ENCODE results near the gene TEAD3.

The TEAD3 gene

GRCh38 chr6:35483062-35483461, 13.8 kb downstream of the TEAD3 start:
- TF ChIP-seq CTCF (IDR thresholded peaks at IDR 0.05; ENCODE audit: borderline replicate concordance, extremely low read depth, low read length, poor library complexity, severe bottlenecking) (no peak), EZH2 (IDR thresholded peaks at IDR 0.05; ENCODE audit: borderline replicate concordance, low read depth, low read length, severe bottlenecking) (no peak)
- no peaks in the 10 kb centered on the region for H3K9me3 ChIP-seq (ENCODE audit: insufficient read depth, low read length, severe bottlenecking)
- no peak overlapping the region for H3K27ac ChIP-seq (ENCODE audit: low read length)
- no peaks in the 10 kb centered on the region for H4K20me1 ChIP-seq (ENCODE audit: insufficient read depth, low read length)
- H3K9ac ChIP-seq (ENCODE audit: low read depth, low read length), result no peak overlapping the region
- H3K27me3 ChIP-seq (ENCODE audit: insufficient read depth, low read length, poor library complexity), result peaks cover 3% of the 10 kb centered on the region
- no peak overlapping the region for H3K4me2 ChIP-seq (ENCODE audit: insufficient read depth, low read length)
- ATAC-seq (ENCODE audit: insufficient read depth, low read depth) (no peak), DNase-seq (no peak)
- no peak overlapping the region for H3K4me3 ChIP-seq (ENCODE audit: low read depth in 1 of 2, low read length in 2 of 2)
- H3K79me2 ChIP-seq (ENCODE audit: insufficient read depth, low read length), result no peaks in the 10 kb centered on the region
- H3K4me1 ChIP-seq (ENCODE audit: insufficient read depth, low read length), result no peaks in the 10 kb centered on the region
- no peaks in the 10 kb centered on the region for H3K36me3 ChIP-seq (ENCODE audit: insufficient read depth, low read length)
- H2AFZ ChIP-seq (ENCODE audit: low read depth, low read length), result no peak overlapping the region

DNA sequence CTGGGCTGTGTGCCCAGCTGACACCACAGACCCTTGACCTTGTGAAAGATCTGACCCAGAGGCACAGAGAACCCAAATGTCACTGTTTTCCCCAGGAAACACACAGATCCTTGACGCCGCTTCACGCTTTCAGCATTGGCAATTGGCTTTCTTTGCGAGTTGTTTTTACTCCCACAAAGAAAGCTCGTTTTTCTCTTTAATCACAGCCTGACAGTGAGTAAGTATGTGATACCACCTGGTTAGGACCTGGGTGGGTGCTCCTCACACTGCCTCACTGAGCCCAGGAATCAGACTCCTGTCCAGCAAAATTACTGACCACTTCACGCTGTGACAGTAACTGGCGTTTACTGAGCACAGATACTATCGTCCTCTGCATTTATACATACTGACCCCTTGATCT, 15.7 kb downstream of the TEAD3 start:
- no peaks in the 10 kb centered on the region for H3K9me3 ChIP-seq (ENCODE audit: insufficient read depth, low read length, severe bottlenecking)
- H4K20me1 ChIP-seq (ENCODE audit: insufficient read depth, low read length), result no peaks in the 10 kb centered on the region
- H3K4me1 ChIP-seq (ENCODE audit: insufficient read depth, low read length), result no peaks in the 10 kb centered on the region
- peaks cover 3% of the 10 kb centered on the region for H3K27me3 ChIP-seq (ENCODE audit: insufficient read depth, low read length, poor library complexity)
- no peaks in the 10 kb centered on the region for H3K79me2 ChIP-seq (ENCODE audit: insufficient read depth, low read length)
- H3K9ac ChIP-seq (ENCODE audit: low read depth, low read length), result no peak overlapping the region
- H3K4me3 ChIP-seq (ENCODE audit: low read depth in 1 of 2, low read length in 2 of 2), result no peak overlapping the region
- DNase-seq (no peak), ATAC-seq (ENCODE audit: insufficient read depth, low read depth) (no peak)
- no peak overlapping the region for H2AFZ ChIP-seq (ENCODE audit: low read depth, low read length)
- no peak overlapping the region for H3K4me2 ChIP-seq (ENCODE audit: insufficient read depth, low read length)
- no peak overlapping the region for H3K27ac ChIP-seq (ENCODE audit: low read length)
- TF ChIP-seq CTCF (IDR thresholded peaks at IDR 0.05; ENCODE audit: borderline replicate concordance, extremely low read depth, low read length, poor library complexity, severe bottlenecking), result no peak
- TF ChIP-seq EZH2 (IDR thresholded peaks at IDR 0.05; ENCODE audit: borderline replicate concordance, low read depth, low read length, severe bottlenecking), result no peak
- no peaks in the 10 kb centered on the region for H3K36me3 ChIP-seq (ENCODE audit: insufficient read depth, low read length)

- no peaks in the 10 kb centered on the region for H3K79me2 ChIP-seq (ENCODE audit: insufficient read depth, low read length)
- no peaks in the 10 kb centered on the region for H3K9me3 ChIP-seq (ENCODE audit: insufficient read depth, low read length, severe bottlenecking)
- peaks cover 3% of the 10 kb centered on the region for H3K27me3 ChIP-seq (ENCODE audit: insufficient read depth, low read length, poor library complexity)
- H2AFZ ChIP-seq (ENCODE audit: low read depth, low read length), result no peak overlapping the region
- H3K4me2 ChIP-seq (ENCODE audit: insufficient read depth, low read length), result no peak overlapping the region
- DNase-seq (no peak), ATAC-seq (ENCODE audit: insufficient read depth, low read depth) (no peak)
- H3K4me3 ChIP-seq (ENCODE audit: low read depth in 1 of 2, low read length in 2 of 2), result no peak overlapping the region
- H3K4me1 ChIP-seq (ENCODE audit: insufficient read depth, low read length), result no peaks in the 10 kb centered on the region
- no peak overlapping the region for H3K9ac ChIP-seq (ENCODE audit: low read depth, low read length)
- peaks cover 3% of the 10 kb centered on the region; the same call in 1 of the 2 replicates for H4K20me1 ChIP-seq (ENCODE audit: insufficient read depth, low read length)
- TF ChIP-seq CTCF (IDR thresholded peaks at IDR 0.05; ENCODE audit: borderline replicate concordance, extremely low read depth, low read length, poor library complexity, severe bottlenecking), result no peak
- no peak for TF ChIP-seq EZH2 (IDR thresholded peaks at IDR 0.05; ENCODE audit: borderline replicate concordance, low read depth, low read length, severe bottlenecking)
- no peak overlapping the region for H3K27ac ChIP-seq (ENCODE audit: low read length)
- no peaks in the 10 kb centered on the region for H3K36me3 ChIP-seq (ENCODE audit: insufficient read depth, low read length)
Observed at GRCh38 chr6:35480176-35480575, 16.7 kb downstream of the TEAD3 start.

- H3K27ac ChIP-seq (ENCODE audit: low read length), result no peak overlapping the region
- ATAC-seq (ENCODE audit: insufficient read depth, low read depth) (no peak), DNase-seq (no peak)
- peaks cover 5% of the 10 kb centered on the region for H4K20me1 ChIP-seq (ENCODE audit: insufficient read depth, low read length)
- H3K9me3 ChIP-seq (ENCODE audit: insufficient read depth, low read length, severe bottlenecking), result no peaks in the 10 kb centered on the region
- H3K4me1 ChIP-seq (ENCODE audit: insufficient read depth, low read length), result no peaks in the 10 kb centered on the region
- H3K36me3 ChIP-seq (ENCODE audit: insufficient read depth, low read length), result peaks cover 1% of the 10 kb centered on the region
- no peak overlapping the region for H3K4me2 ChIP-seq (ENCODE audit: insufficient read depth, low read length)
- no peak overlapping the region for H2AFZ ChIP-seq (ENCODE audit: low read depth, low read length)
- H3K27me3 ChIP-seq (ENCODE audit: insufficient read depth, low read length, poor library complexity), result peaks cover 3% of the 10 kb centered on the region
- no peak overlapping the region for H3K4me3 ChIP-seq (ENCODE audit: low read depth in 1 of 2, low read length in 2 of 2)
- TF ChIP-seq EZH2 (IDR thresholded peaks at IDR 0.05; ENCODE audit: borderline replicate concordance, low read depth, low read length, severe bottlenecking), result no peak
- no peak for TF ChIP-seq CTCF (IDR thresholded peaks at IDR 0.05; ENCODE audit: borderline replicate concordance, extremely low read depth, low read length, poor library complexity, severe bottlenecking)
- no peaks in the 10 kb centered on the region for H3K79me2 ChIP-seq (ENCODE audit: insufficient read depth, low read length)
- no peak overlapping the region for H3K9ac ChIP-seq (ENCODE audit: low read depth, low read length)
Observed at GRCh38 chr6:35478259-35478658, 18.6 kb downstream of the TEAD3 start.

Data from DND-41 (cell line).